Peyer's patch (tissue), 4 donors: ENCODE measurements around the gene P2RX1.

ENCODE experiments used
- CTCF ChIP-seq, 6 experiments: fragments of 450-650 bp in 4 of 6; fragments of 200-600 bp in 2 of 6; sonication (generic) in 1 of 6; IDR thresholded peaks; one replicate each; pipeline ENCODE4 v1.5.1; 2017 to 2019; ENCODE audit warnings: antibody characterized with exemption in 6 of 6, mild to moderate bottlenecking in 3 of 6, moderate library complexity in 1 of 6
- POLR2A ChIP-seq, 2 donors: fragments of 450-650 bp; IDR thresholded peaks; one replicate each; pipeline ENCODE4 v1.5.1; 2017; ENCODE audit warnings: antibody characterized with exemption in 2 of 2, mild to moderate bottlenecking in 2 of 2, moderate library complexity in 2 of 2

DNA sequence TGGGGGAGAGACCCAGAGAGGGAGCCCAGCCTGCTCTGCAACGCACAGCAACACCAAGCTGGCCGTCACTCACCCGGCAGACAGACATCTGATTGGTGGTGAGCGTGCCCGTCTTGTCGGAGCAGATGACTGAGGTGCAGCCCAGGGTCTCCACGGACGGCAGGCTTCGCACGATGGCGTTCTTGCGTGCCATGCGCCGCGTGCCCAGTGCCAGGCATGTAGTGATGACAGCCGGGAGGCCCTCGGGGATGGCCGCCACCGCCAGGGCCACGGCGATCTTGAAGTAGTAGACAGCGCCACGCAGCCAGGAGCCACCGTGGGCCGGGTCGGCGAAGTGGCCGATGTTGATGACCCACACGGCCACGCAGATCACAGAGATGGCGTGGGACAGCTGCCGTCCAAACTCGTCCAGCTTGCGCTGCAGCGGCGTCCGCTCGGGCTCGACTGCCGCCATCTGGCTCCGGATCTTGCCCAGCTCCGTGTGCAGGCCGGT, 31.1 kb upstream of the P2RX1 start:
- no peak for TF ChIP-seq CTCF (IDR thresholded peaks at IDR 0.05)
- no peak for TF ChIP-seq POLR2A (IDR thresholded peaks at IDR 0.05)
